ENCODE results near the gene NUTF2.

The NUTF2 gene

GRCh38 chr16:67915831-67916723, 69.3 kb downstream of the NUTF2 start:
- Histone ChIP-seq H3K79me2 (ENCODE audit: insufficient read depth, low read length) (no peaks in the 10 kb centered on the region), H3K9me3 (ENCODE audit: low read length) (no peaks in the 10 kb centered on the region), H3K4me1 (ENCODE audit: insufficient read depth, low read length, severe bottlenecking) (no peaks in the 10 kb centered on the region), H2AFZ (ENCODE audit: low read length) (no peak overlapping the region), H3K27ac (ENCODE audit: low read depth, low read length, poor library complexity, severe bottlenecking) (no peak overlapping the region), H3K9ac (ENCODE audit: low read length) (no peak overlapping the region), H3K36me3 (ENCODE audit: insufficient read depth, low read length) (peaks cover 14% of the 10 kb centered on the region; the same call in 1 of the 2 replicates), H3F3A (ENCODE audit: insufficient read depth, low read length) (no peaks in the 10 kb centered on the region), H3K27me3 (ENCODE audit: insufficient read depth, low read length) (no peaks in the 10 kb centered on the region), H3K4me2 (ENCODE audit: low read length) (no peak overlapping the region), H4K20me1 (ENCODE audit: insufficient read depth, low read length) (no peaks in the 10 kb centered on the region), H3K4me3 (ENCODE audit: low read depth, low read length, poor library complexity, severe bottlenecking) (no peak overlapping the region), H3K9me2 (ENCODE audit: low read depth, low read length) (no peaks in the 10 kb centered on the region)
- TF ChIP-seq EZH2 (IDR thresholded peaks at IDR 0.05; ENCODE audit: borderline replicate concordance, low read length) = no peak
- no peak for TF ChIP-seq CTCF (IDR thresholded peaks at IDR 0.05; ENCODE audit: low read length)

- no peaks in the 10 kb centered on the region for H4K20me1 ChIP-seq (ENCODE audit: insufficient read depth, low read length)
- no peak overlapping the region for H3K4me3 ChIP-seq (ENCODE audit: low read depth, low read length, poor library complexity, severe bottlenecking)
- H3K27me3 ChIP-seq (ENCODE audit: insufficient read depth, low read length) = no peaks in the 10 kb centered on the region
- H3K9ac ChIP-seq (ENCODE audit: low read length) = no peak overlapping the region
- H3K9me3 ChIP-seq (ENCODE audit: low read length) = no peaks in the 10 kb centered on the region
- peaks cover 8% of the 10 kb centered on the region; the same call in 1 of the 2 replicates for H3K36me3 ChIP-seq (ENCODE audit: insufficient read depth, low read length)
- no peaks in the 10 kb centered on the region for H3F3A ChIP-seq (ENCODE audit: insufficient read depth, low read length)
- TF ChIP-seq CTCF (IDR thresholded peaks at IDR 0.05; ENCODE audit: low read length) (no peak), EZH2 (IDR thresholded peaks at IDR 0.05; ENCODE audit: borderline replicate concordance, low read length) (no peak)
- no peak overlapping the region for H3K4me2 ChIP-seq (ENCODE audit: low read length)
- no peaks in the 10 kb centered on the region for H3K9me2 ChIP-seq (ENCODE audit: low read depth, low read length)
- H3K79me2 ChIP-seq (ENCODE audit: insufficient read depth, low read length) = no peaks in the 10 kb centered on the region
- H2AFZ ChIP-seq (ENCODE audit: low read length) = no peak overlapping the region
- H3K27ac ChIP-seq (ENCODE audit: low read depth, low read length, poor library complexity, severe bottlenecking) = no peak overlapping the region
- H3K4me1 ChIP-seq (ENCODE audit: insufficient read depth, low read length, severe bottlenecking) = no peaks in the 10 kb centered on the region
These were observed 70.6 kb downstream of the NUTF2 start for GRCh38 chr16:67917140-67917851.

GRCh38 chr16:67917852-67918236, 71.1 kb downstream of the NUTF2 start:
- TF ChIP-seq EZH2 (IDR thresholded peaks at IDR 0.05; ENCODE audit: borderline replicate concordance, low read length) (no peak), CTCF (IDR thresholded peaks at IDR 0.05; ENCODE audit: low read length) (no peak)
- H3K4me2 ChIP-seq (ENCODE audit: low read length) = no peak overlapping the region

More at GRCh38 chr16:67917852-67918236, 71.1 kb downstream of the NUTF2 start:
- Histone ChIP-seq H3K36me3 (ENCODE audit: insufficient read depth, low read length) (peaks cover 8% of the 10 kb centered on the region; the same call in 1 of the 2 replicates), H3K27ac (ENCODE audit: low read depth, low read length, poor library complexity, severe bottlenecking) (peak overlapping the region; percentile 6), H3K27me3 (ENCODE audit: insufficient read depth, low read length) (no peaks in the 10 kb centered on the region), H3F3A (ENCODE audit: insufficient read depth, low read length) (no peaks in the 10 kb centered on the region), H3K9me2 (ENCODE audit: low read depth, low read length) (no peaks in the 10 kb centered on the region), H3K9ac (ENCODE audit: low read length) (no peak overlapping the region), H3K4me3 (ENCODE audit: low read depth, low read length, poor library complexity, severe bottlenecking) (no peak overlapping the region), H2AFZ (ENCODE audit: low read length) (no peak overlapping the region), H3K79me2 (ENCODE audit: insufficient read depth, low read length) (no peaks in the 10 kb centered on the region), H3K9me3 (ENCODE audit: low read length) (no peaks in the 10 kb centered on the region), H3K4me1 (ENCODE audit: insufficient read depth, low read length, severe bottlenecking) (no peaks in the 10 kb centered on the region), H4K20me1 (ENCODE audit: insufficient read depth, low read length) (no peaks in the 10 kb centered on the region)

All from OCI-LY1 (cell line).